ENCODE measurements around the gene RAB5IF. TPM values are rescaled to one million over a fixed set of nuclear protein-coding genes. Genes with fewer than 3 reads are reported as not detected.

RAB5IF gene
- total and polyA plus RNA-seq, 2 experiments from 2014 or later: 88.0 to 162 TPM

GRCh38 chr20:36653456-36653855, 47.9 kb downstream of the RAB5IF start:
- no peak overlapping the region for H3K4me3 ChIP-seq
- no peak overlapping the region for H3K27ac ChIP-seq
- no peak for DNase-seq (ENCODE audit: low read depth in 1 of 2, low spot score in 1 of 2)
- H3K4me1 ChIP-seq (ENCODE audit: low read depth): no peaks in the 10 kb centered on the region
- TF ChIP-seq CTCF (IDR thresholded peaks at IDR 0.05; ENCODE audit: low read depth, low read length): no peak
- no peaks in the 10 kb centered on the region for H3K9me3 ChIP-seq (ENCODE audit: low read depth)
- no peaks in the 10 kb centered on the region for H3K36me3 ChIP-seq
- H3K27me3 ChIP-seq: no peaks in the 10 kb centered on the region

- Histone ChIP-seq H3K36me3 (no peaks in the 10 kb centered on the region), H3K27ac (no peak overlapping the region), H3K9me3 (ENCODE audit: low read depth) (no peaks in the 10 kb centered on the region), H3K27me3 (no peaks in the 10 kb centered on the region), H3K4me3 (no peak overlapping the region), H3K4me1 (ENCODE audit: low read depth) (no peaks in the 10 kb centered on the region)
- no peak for DNase-seq (ENCODE audit: low read depth in 1 of 2, low spot score in 1 of 2)
- TF ChIP-seq CTCF (IDR thresholded peaks at IDR 0.05; ENCODE audit: low read depth, low read length): no peak
Measured at GRCh38 chr20:36654506-36654905, 48.9 kb downstream of the RAB5IF start.

- H3K9me3 ChIP-seq (ENCODE audit: low read depth): no peaks in the 10 kb centered on the region
- TF ChIP-seq CTCF (IDR thresholded peaks at IDR 0.05; ENCODE audit: low read depth, low read length): no peak
- no peaks in the 10 kb centered on the region for H3K27me3 ChIP-seq
- no peak for DNase-seq (ENCODE audit: low read depth in 1 of 2, low spot score in 1 of 2)
- no peak overlapping the region for H3K27ac ChIP-seq
- no peaks in the 10 kb centered on the region for H3K4me1 ChIP-seq (ENCODE audit: low read depth)
- H3K4me3 ChIP-seq: no peak overlapping the region
- peaks cover 2% of the 10 kb centered on the region for H3K36me3 ChIP-seq
Measured at GRCh38 chr20:36655004-36655403, 49.4 kb downstream of the RAB5IF start.

- no peak for TF ChIP-seq CTCF (IDR thresholded peaks at IDR 0.05; ENCODE audit: low read depth, low read length)
- H3K27ac ChIP-seq: no peak overlapping the region
Measured at GRCh38 chr20:36656733-36657132, 51.2 kb downstream of the RAB5IF start.

GRCh38 chr20:36658300-36658699, 52.7 kb downstream of the RAB5IF start:
- no peak overlapping the region for H3K4me3 ChIP-seq
- peaks cover 3% of the 10 kb centered on the region for H3K36me3 ChIP-seq
- H3K4me1 ChIP-seq (ENCODE audit: low read depth): no peaks in the 10 kb centered on the region
- H3K27me3 ChIP-seq: no peaks in the 10 kb centered on the region
- no peaks in the 10 kb centered on the region for H3K9me3 ChIP-seq (ENCODE audit: low read depth)
- no peak overlapping the region for H3K27ac ChIP-seq
- TF ChIP-seq CTCF (IDR thresholded peaks at IDR 0.05; ENCODE audit: low read depth, low read length): no peak
- no peak for DNase-seq (ENCODE audit: low read depth in 1 of 2, low spot score in 1 of 2)

More at GRCh38 chr20:36656733-36657132, 51.2 kb downstream of the RAB5IF start:
- Histone ChIP-seq H3K27me3 (no peaks in the 10 kb centered on the region), H3K36me3 (peaks cover 3% of the 10 kb centered on the region), H3K4me3 (no peak overlapping the region), H3K4me1 (ENCODE audit: low read depth) (no peaks in the 10 kb centered on the region), H3K9me3 (ENCODE audit: low read depth) (no peaks in the 10 kb centered on the region)
- DNase-seq (ENCODE audit: low read depth in 1 of 2, low spot score in 1 of 2): peak in 1 of 2 donors; percentile 10

Other genes starting within 250 kb of the RAB5IF start
- gene MYL9, start 64.3 kb upstream of the RAB5IF start, total RNA-seq: 579 and 882 TPM in 2 replicates
- 1,085 and 1,624 TPM in 2 replicates for gene MYL9, start 64.3 kb upstream of the RAB5IF start, polyA plus RNA-seq
- 52.8 and 59.4 TPM in 2 replicates for gene TGIF2, start 32.2 kb upstream of the RAB5IF start, total RNA-seq
- 69.5 and 90.6 TPM in 2 replicates for gene TGIF2, start 32.2 kb upstream of the RAB5IF start, polyA plus RNA-seq
- gene SLA2, start 40.4 kb downstream of the RAB5IF start, total RNA-seq: 0.11 and 0.21 TPM in 2 replicates
- gene SLA2, start 40.4 kb downstream of the RAB5IF start, polyA plus RNA-seq: not detected in 2 replicates
- 29.1 and 31.1 TPM in 2 replicates for gene NDRG3, start 140.3 kb downstream of the RAB5IF start, total RNA-seq
- 43.4 and 58.7 TPM in 2 replicates for gene NDRG3, start 140.3 kb downstream of the RAB5IF start, polyA plus RNA-seq
- 10.2 and 13.7 TPM in 2 replicates for gene DSN1, start 168.0 kb downstream of the RAB5IF start, total RNA-seq
- gene DSN1, start 168.0 kb downstream of the RAB5IF start, polyA plus RNA-seq: 12.4 and 18.6 TPM in 2 replicates

Measured in cardiac muscle cell (in vitro differentiated cells and primary cell).